Thyroid gland (tissue), 4 donors: ENCODE results near the gene SEC31A. TPM values are rescaled to one million over a fixed set of nuclear protein-coding genes. Genes with fewer than 3 reads are reported as not detected.
"Not testable (repeated sequence)": the region's sequence is repeated elsewhere in the genome, so short reads cannot be mapped to it uniquely, and the experiment has no call there.

Experiments used
- DNase-seq, 2 donors: peaks; one replicate each; pipeline ENCODE4 v3.0.0-alpha.2; 2019
- H3K27ac ChIP-seq, 3 donors: fragments of 200-600 bp; sonication (generic); 1 replicate in 2 of 3; 2 replicates in 1 of 3; pipeline ENCODE4 v1.5.1; 2016 to 2019; ENCODE audit warnings: mild to moderate bottlenecking in 1 of 3, moderate library complexity in 1 of 3
- H3K27me3 ChIP-seq: fragments of 200-600 bp; sonication (generic); one replicate; pipeline ENCODE4 v1.5.1; 2019
- H3K36me3 ChIP-seq, 2 donors: fragments of 200-600 bp; sonication (generic); one replicate each; pipeline ENCODE4 v1.5.1; 2016 to 2019
- H3K4me1 ChIP-seq, 2 donors: fragments of 200-600 bp; sonication (generic); one replicate each; pipeline ENCODE4 v1.5.1; 2017 to 2019
- H3K4me3 ChIP-seq, 3 donors: fragments of 200-600 bp; sonication (generic); replicated peaks in 1 of 3; 1 replicate in 2 of 3; 2 replicates in 1 of 3; pipeline ENCODE4 v1.5.1; 2016; ENCODE audit warnings: mild to moderate bottlenecking in 1 of 3
- H3K9me3 ChIP-seq: fragments of 200-600 bp; sonication (generic); one replicate; pipeline ENCODE4 v1.5.1; 2017
- POLR2A ChIP-seq, 2 donors: fragments of 450-650 bp; IDR thresholded peaks; one replicate each; pipeline ENCODE4 v1.6.1; 2017; ENCODE audit warnings: antibody characterized with exemption in 2 of 2, mild to moderate bottlenecking in 2 of 2, moderate library complexity in 1 of 2
- WGBS, 2 donors: methylation state at CpG; one replicate each; pipeline ENCODE4 v1.1.5; 2017; 5-methylcytosine and 5-hydroxymethylcytosine counted together
- intact Hi-C: fragments of 100-400 bp; cut with DNase I; formaldehyde crosslinking; loops from one replicate; pipeline ENCODE4 v1.15.1; 2023
- total RNA-seq, 4 donors: library from RNA; depleted of rRNA; stranded (reverse); fragments of >200 nt; gene quantifications; one replicate each; pipeline ENCODE4 v1.2.3, GENCODE V29; 2016
- TF ChIP-seq, protein P1 (sequence below), 6 experiments: fragments of 200-600 bp in 3 of 6; fragments of 450-650 bp in 3 of 6; sonication (generic) in 3 of 6; IDR thresholded peaks; one replicate each; pipeline ENCODE4 v1.5.1; 2016 to 2019; ENCODE audit warnings: antibody characterized with exemption in 6 of 6, mild to moderate bottlenecking in 2 of 6, inconsistent platforms in 1 of 6, moderate library complexity in 1 of 6

The SEC31A gene
- total RNA-seq, 4 donors from 2014 or later = 263 to 367 (median 292) TPM

- DNase-seq = no peak
- Histone ChIP-seq H3K4me3 (no peak overlapping the region), H3K9me3 (no peaks in the 10 kb centered on the region), H3K27ac (no peak overlapping the region), H3K4me1 (no peaks in the 10 kb centered on the region), H3K36me3 (peaks cover 40 to 62% of the 10 kb centered on the region in 2 donors), H3K27me3 (no peaks in the 10 kb centered on the region)
- intact Hi-C loops = no loop called here
- WGBS, 2 donors = 86 to 88% methylated on average over 1 of the region's 1 CpG
- TF ChIP-seq, protein P1, sequence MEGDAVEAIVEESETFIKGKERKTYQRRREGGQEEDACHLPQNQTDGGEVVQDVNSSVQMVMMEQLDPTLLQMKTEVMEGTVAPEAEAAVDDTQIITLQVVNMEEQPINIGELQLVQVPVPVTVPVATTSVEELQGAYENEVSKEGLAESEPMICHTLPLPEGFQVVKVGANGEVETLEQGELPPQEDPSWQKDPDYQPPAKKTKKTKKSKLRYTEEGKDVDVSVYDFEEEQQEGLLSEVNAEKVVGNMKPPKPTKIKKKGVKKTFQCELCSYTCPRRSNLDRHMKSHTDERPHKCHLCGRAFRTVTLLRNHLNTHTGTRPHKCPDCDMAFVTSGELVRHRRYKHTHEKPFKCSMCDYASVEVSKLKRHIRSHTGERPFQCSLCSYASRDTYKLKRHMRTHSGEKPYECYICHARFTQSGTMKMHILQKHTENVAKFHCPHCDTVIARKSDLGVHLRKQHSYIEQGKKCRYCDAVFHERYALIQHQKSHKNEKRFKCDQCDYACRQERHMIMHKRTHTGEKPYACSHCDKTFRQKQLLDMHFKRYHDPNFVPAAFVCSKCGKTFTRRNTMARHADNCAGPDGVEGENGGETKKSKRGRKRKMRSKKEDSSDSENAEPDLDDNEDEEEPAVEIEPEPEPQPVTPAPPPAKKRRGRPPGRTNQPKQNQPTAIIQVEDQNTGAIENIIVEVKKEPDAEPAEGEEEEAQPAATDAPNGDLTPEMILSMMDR (IDR thresholded peaks at IDR 0.05) = no peak
- no peak for TF ChIP-seq POLR2A (IDR thresholded peaks at IDR 0.05)
These were observed 51.3 kb downstream of the SEC31A start for GRCh38 chr4:82839624-82840023.

DNA sequence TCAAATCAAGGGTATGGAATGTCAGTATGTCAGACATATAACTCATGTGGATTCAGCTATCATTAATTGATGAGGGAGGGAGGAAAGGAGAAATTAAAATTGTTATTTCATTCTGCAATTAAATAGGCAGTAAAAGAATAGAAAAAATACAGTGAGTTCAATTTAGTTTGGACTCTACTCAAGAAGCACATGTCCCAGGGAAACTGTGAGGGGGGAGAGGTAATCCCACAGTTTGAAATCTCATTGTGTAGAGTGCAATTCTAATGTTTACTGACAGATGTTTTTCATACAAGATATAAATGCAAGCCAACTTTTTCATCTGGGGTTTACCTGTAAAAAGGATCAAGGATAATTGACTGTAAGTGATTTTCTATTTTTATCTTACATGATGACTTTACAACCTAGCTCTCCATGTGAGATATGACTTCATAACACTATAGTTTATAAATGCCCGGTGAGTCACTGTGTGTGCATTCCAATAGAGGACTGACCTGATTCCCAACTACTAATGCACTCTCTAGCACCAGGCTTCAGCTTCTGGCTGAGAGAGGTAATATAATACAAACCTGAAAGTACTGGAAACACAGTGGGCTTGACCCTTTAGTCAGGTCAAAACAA lies 57.1 kb downstream of the SEC31A start:
- peaks cover 0 to 25% of the 10 kb centered on the region in 2 donors for H3K36me3 ChIP-seq
- H3K4me3 ChIP-seq = no peak overlapping the region
- H3K9me3 ChIP-seq = no peaks in the 10 kb centered on the region
- 91 to 97% methylated on average over 1 of the region's 1 CpG for WGBS, 2 donors
- H3K27ac ChIP-seq = no peak overlapping the region
- no peaks in the 10 kb centered on the region for H3K4me1 ChIP-seq
- intact Hi-C loops = no loop called here
- no peaks in the 10 kb centered on the region for H3K27me3 ChIP-seq
- DNase-seq = no peak
- TF ChIP-seq POLR2A (IDR thresholded peaks at IDR 0.05) = no peak
- TF ChIP-seq, protein P1 (IDR thresholded peaks at IDR 0.05) = no peak

DNA sequence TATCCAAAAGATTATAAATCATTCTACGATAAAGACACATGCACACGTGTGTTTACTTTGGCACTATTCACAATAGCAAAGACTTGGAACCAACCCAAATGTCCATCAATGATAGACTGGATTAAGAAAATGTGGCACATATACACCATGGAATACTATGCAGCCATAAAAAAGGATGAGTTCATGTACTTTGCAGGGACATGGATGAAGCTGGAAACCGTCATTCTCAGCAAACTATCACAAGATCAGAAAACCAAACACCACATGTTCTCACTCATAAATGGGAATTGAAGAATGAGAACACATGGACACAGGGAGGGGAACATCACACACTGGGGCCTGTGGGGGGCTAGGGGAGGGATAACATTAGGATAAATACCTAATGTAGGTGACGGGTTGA lies 57.9 kb downstream of the SEC31A start:
- H3K4me1 ChIP-seq, H3K27ac ChIP-seq, H3K9me3 ChIP-seq, intact Hi-C loops, H3K27me3 ChIP-seq, DNase-seq, H3K4me3 ChIP-seq: not testable (repeated sequence)
- peaks cover 4 to 27% of the 10 kb centered on the region in 2 donors for H3K36me3 ChIP-seq
- 94 to 96% methylated on average over 4 of the region's 4 CpGs for WGBS, 2 donors

DNA sequence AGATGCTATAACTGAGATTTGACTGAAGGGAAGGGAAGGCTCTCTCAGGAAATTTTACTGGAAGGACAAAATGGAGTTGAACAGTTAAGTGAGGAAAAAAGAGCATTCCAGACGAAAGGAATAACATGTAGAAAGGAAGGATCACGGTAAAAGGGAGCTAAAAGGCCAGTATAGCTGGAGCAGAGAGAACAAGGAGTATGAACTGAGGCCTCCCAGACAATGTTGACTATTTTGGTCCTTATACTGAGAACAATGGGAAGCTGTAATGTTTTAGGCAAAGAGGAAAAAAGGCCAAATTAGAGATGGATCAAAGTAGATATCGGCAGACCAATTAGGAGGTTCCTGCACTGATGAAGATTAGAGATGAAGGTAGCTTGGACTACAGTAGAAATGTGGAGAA lies 65.5 kb downstream of the SEC31A start:
- H3K36me3 ChIP-seq = peaks cover 66 to 82% of the 10 kb centered on the region in 2 donors

GRCh38 chr4:82823062-82823461 lies 67.9 kb downstream of the SEC31A start:
- Histone ChIP-seq H3K9me3 (no peaks in the 10 kb centered on the region), H3K4me1 (no peaks in the 10 kb centered on the region), H3K4me3 (no peak overlapping the region), H3K27ac (no peak overlapping the region), H3K27me3 (no peaks in the 10 kb centered on the region), H3K36me3 (peaks cover 84 to 90% of the 10 kb centered on the region in 2 donors)
- intact Hi-C loops = loop anchor here (10.0 kb wide), 1 partner anchor 52 kb away; no protein-coding TSS in a partner anchor
- TF ChIP-seq, protein P1 (IDR thresholded peaks at IDR 0.05) = no peak
- no peak for TF ChIP-seq POLR2A (IDR thresholded peaks at IDR 0.05)
- WGBS, 2 donors = 94 to 95% methylated on average over 5 of the region's 5 CpGs
- no peak for DNase-seq

More for the DNA sequence above, 65.5 kb downstream of the SEC31A start:
- no peak overlapping the region for H3K27ac ChIP-seq
- no peak overlapping the region for H3K4me3 ChIP-seq
- H3K9me3 ChIP-seq = no peaks in the 10 kb centered on the region
- no peaks in the 10 kb centered on the region for H3K27me3 ChIP-seq
- no peaks in the 10 kb centered on the region for H3K4me1 ChIP-seq
- WGBS, 2 donors = 89 to 91% methylated on average over 3 of the region's 3 CpGs
- intact Hi-C loops = loop anchor here (10.0 kb wide), 1 partner anchor 49 kb away; no protein-coding TSS in a partner anchor
- no peak for DNase-seq
- TF ChIP-seq POLR2A (IDR thresholded peaks at IDR 0.05) = no peak
- TF ChIP-seq, protein P1 (IDR thresholded peaks at IDR 0.05) = no peak
